WTC11 (cell line): ENCODE results near the gene FAM216B.

Experiments used
- CREB1 ChIP-seq: sonication (generic); formaldehyde crosslinking; IDR thresholded peaks from 2 replicates; pipeline ENCODE4 v1.8.0; 2023; ENCODE audit warnings: mild to moderate bottlenecking, missing genetic modification reagents
- CTCF ChIP-seq: fragments of 200-600 bp; IDR thresholded peaks from 2 replicates; pipeline ENCODE4 v1.8.0; 2022; ENCODE audit warnings: antibody characterized with exemption
- FOXK1 ChIP-seq: sonication (generic); formaldehyde crosslinking; IDR thresholded peaks from 2 replicates; pipeline ENCODE4 v1.8.0; 2022; ENCODE audit warnings: mild to moderate bottlenecking, moderate library complexity, missing genetic modification reagents
- JUN ChIP-seq: sonication (generic); formaldehyde crosslinking; IDR thresholded peaks from 2 replicates; pipeline ENCODE4 v1.8.0; 2023; ENCODE audit warnings: mild to moderate bottlenecking, missing genetic modification reagents
- KAT7 ChIP-seq: sonication (generic); formaldehyde crosslinking; IDR thresholded peaks from 2 replicates; pipeline ENCODE4 v1.8.1; 2023; ENCODE audit warnings: missing genetic modification reagents, mild to moderate bottlenecking, borderline replicate concordance
- MAX ChIP-seq: sonication (generic); formaldehyde crosslinking; IDR thresholded peaks from 2 replicates; pipeline ENCODE4 v1.8.0; 2022; ENCODE audit warnings: mild to moderate bottlenecking, missing genetic modification reagents
- NFYB ChIP-seq: sonication (generic); formaldehyde crosslinking; conservative IDR thresholded peaks from 2 replicates; pipeline ENCODE4 v1.8.0; 2022; ENCODE audit warnings: low read depth, missing genetic modification reagents
- SMAD4 ChIP-seq: sonication (generic); formaldehyde crosslinking; IDR thresholded peaks from 2 replicates; pipeline ENCODE4 v1.8.0; 2022; ENCODE audit warnings: mild to moderate bottlenecking, missing genetic modification reagents
- TP53 ChIP-seq: sonication (generic); formaldehyde crosslinking; IDR thresholded peaks from 2 replicates; pipeline ENCODE4 v1.8.1; 2023; ENCODE audit warnings: mild to moderate bottlenecking, missing genetic modification reagents
- ZNF232 ChIP-seq: sonication (generic); formaldehyde crosslinking; IDR thresholded peaks from 2 replicates; pipeline ENCODE4 v1.8.0; 2022; ENCODE audit warnings: mild to moderate bottlenecking, missing genetic modification reagents
- ZNF423 ChIP-seq: fragments of 250-450 bp; sonication (Bioruptor Pico); IDR thresholded peaks from 2 replicates; pipeline ENCODE4 v2.1.2; 2022; ENCODE audit warnings: mild to moderate bottlenecking, moderate library complexity
- TF ChIP-seq, protein P1 (sequence below): sonication (generic); formaldehyde crosslinking; conservative IDR thresholded peaks from 2 replicates; pipeline ENCODE4 v1.8.1; 2023; ENCODE audit warnings: mild to moderate bottlenecking, low read depth, missing genetic modification reagents, moderate library complexity
- TF ChIP-seq, protein P2 (sequence below): sonication (generic); formaldehyde crosslinking; IDR thresholded peaks from 2 replicates; pipeline ENCODE4 v1.8.1; 2023; ENCODE audit warnings: mild to moderate bottlenecking, missing genetic modification reagents, borderline replicate concordance

GRCh38 chr13:42735010-42735409, 46.4 kb upstream of the FAM216B start:
- no peak for TF ChIP-seq KAT7 (CRISPR knock-in tag)
- TF ChIP-seq CTCF = no peak
- TF ChIP-seq ZNF232 (CRISPR knock-in tag) = no peak
- TF ChIP-seq MAX = no peak
- TF ChIP-seq, protein P1, sequence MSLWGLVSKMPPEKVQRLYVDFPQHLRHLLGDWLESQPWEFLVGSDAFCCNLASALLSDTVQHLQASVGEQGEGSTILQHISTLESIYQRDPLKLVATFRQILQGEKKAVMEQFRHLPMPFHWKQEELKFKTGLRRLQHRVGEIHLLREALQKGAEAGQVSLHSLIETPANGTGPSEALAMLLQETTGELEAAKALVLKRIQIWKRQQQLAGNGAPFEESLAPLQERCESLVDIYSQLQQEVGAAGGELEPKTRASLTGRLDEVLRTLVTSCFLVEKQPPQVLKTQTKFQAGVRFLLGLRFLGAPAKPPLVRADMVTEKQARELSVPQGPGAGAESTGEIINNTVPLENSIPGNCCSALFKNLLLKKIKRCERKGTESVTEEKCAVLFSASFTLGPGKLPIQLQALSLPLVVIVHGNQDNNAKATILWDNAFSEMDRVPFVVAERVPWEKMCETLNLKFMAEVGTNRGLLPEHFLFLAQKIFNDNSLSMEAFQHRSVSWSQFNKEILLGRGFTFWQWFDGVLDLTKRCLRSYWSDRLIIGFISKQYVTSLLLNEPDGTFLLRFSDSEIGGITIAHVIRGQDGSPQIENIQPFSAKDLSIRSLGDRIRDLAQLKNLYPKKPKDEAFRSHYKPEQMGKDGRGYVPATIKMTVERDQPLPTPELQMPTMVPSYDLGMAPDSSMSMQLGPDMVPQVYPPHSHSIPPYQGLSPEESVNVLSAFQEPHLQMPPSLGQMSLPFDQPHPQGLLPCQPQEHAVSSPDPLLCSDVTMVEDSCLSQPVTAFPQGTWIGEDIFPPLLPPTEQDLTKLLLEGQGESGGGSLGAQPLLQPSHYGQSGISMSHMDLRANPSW = no peak
- no peak for TF ChIP-seq CREB1 (CRISPR knock-in tag)
- no peak for TF ChIP-seq SMAD4 (CRISPR knock-in tag)
- TF ChIP-seq JUN (CRISPR knock-in tag) = no peak
- TF ChIP-seq FOXK1 (CRISPR knock-in tag) = no peak
- no peak for TF ChIP-seq ZNF423 (CRISPR knock-in tag)
- TF ChIP-seq TP53 (CRISPR knock-in tag) = no peak
- TF ChIP-seq, protein P2, sequence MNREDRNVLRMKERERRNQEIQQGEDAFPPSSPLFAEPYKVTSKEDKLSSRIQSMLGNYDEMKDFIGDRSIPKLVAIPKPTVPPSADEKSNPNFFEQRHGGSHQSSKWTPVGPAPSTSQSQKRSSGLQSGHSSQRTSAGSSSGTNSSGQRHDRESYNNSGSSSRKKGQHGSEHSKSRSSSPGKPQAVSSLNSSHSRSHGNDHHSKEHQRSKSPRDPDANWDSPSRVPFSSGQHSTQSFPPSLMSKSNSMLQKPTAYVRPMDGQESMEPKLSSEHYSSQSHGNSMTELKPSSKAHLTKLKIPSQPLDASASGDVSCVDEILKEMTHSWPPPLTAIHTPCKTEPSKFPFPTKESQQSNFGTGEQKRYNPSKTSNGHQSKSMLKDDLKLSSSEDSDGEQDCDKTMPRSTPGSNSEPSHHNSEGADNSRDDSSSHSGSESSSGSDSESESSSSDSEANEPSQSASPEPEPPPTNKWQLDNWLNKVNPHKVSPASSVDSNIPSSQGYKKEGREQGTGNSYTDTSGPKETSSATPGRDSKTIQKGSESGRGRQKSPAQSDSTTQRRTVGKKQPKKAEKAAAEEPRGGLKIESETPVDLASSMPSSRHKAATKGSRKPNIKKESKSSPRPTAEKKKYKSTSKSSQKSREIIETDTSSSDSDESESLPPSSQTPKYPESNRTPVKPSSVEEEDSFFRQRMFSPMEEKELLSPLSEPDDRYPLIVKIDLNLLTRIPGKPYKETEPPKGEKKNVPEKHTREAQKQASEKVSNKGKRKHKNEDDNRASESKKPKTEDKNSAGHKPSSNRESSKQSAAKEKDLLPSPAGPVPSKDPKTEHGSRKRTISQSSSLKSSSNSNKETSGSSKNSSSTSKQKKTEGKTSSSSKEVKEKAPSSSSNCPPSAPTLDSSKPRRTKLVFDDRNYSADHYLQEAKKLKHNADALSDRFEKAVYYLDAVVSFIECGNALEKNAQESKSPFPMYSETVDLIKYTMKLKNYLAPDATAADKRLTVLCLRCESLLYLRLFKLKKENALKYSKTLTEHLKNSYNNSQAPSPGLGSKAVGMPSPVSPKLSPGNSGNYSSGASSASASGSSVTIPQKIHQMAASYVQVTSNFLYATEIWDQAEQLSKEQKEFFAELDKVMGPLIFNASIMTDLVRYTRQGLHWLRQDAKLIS = no peak
- no peak for TF ChIP-seq NFYB
